NB4 (cell line): Measurements from ENCODE around the gene SCMH1.

Experiments used
- POLR2A ChIP-seq: IDR thresholded peaks from 2 replicates; pipeline ENCODE4 v1.6.1; 2011; ENCODE audit warnings: mild to moderate bottlenecking; ENCODE audit not compliant: insufficient read length; ENCODE audit errors: extremely low read depth
- TF ChIP-seq, protein P1 (sequence below): IDR thresholded peaks from one replicate; pipeline ENCODE4 v1.5.1; 2012; ENCODE audit warnings: low read depth, low read length

DNA sequence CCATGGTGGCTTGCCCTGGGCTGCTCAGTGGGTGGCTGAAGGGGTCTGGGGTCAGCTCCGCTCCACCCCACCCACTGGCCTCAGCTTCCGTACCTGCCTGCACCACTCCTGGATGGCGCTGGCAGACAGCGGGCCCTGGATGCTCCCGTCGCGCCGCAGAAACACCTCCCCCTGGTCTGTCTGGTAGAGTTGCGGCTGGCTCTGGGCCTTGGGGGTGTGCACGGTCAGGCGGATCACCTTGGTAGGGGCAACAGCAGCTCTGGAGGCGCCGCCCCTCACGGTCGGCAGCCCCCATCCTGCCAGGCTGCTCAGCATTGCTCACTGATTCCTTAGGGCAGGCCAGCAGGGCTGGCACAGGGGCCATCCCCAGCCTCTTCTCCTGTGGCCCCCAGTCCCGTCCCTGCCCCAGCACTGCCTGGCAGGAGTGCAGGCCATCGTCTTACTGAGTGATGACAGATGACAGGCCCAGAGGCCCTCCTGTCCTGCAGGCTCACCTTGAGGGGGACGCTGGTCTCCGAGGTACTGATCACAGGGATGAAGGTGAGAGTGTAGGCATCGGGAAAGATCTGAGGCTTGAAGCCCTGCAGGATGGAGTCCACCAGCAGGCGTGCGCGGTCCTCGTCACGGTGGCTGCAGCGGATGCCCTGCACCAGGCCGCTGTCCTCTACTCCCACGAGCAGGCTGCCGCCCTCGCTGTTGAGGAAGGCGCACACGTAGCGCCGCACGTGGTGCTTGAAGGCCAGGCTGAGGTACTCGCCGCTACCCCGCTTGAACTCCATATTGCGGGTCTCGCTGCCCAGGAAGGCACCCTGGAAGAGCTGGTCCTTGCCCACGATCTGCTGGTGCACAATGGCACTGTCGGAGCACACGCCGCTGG is 224.7 kb downstream of the SCMH1 start:
- TF ChIP-seq, protein P1, sequence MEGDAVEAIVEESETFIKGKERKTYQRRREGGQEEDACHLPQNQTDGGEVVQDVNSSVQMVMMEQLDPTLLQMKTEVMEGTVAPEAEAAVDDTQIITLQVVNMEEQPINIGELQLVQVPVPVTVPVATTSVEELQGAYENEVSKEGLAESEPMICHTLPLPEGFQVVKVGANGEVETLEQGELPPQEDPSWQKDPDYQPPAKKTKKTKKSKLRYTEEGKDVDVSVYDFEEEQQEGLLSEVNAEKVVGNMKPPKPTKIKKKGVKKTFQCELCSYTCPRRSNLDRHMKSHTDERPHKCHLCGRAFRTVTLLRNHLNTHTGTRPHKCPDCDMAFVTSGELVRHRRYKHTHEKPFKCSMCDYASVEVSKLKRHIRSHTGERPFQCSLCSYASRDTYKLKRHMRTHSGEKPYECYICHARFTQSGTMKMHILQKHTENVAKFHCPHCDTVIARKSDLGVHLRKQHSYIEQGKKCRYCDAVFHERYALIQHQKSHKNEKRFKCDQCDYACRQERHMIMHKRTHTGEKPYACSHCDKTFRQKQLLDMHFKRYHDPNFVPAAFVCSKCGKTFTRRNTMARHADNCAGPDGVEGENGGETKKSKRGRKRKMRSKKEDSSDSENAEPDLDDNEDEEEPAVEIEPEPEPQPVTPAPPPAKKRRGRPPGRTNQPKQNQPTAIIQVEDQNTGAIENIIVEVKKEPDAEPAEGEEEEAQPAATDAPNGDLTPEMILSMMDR, result no peak
- TF ChIP-seq POLR2A, result no peak
